GM18519 (cell line): ENCODE results near the gene LIME1.
"Not testable (repeated sequence)": the region's sequence is repeated elsewhere in the genome, so short reads cannot be mapped to it uniquely, and the experiment has no call there.

ENCODE experiments used
- ATAC-seq: cut with Tn5 transposase; IDR thresholded peaks from one replicate; pipeline ENCODE4 v1.9.1; 2021; ENCODE audit warnings: mild to moderate bottlenecking, moderate library complexity; ENCODE audit not compliant: unreplicated experiment, low FRiP score

LIME1 gene

GRCh38 chr20:63706852-63707557 lies 29.5 kb upstream of the LIME1 start:
- ATAC-seq: peak; percentile 21

- ATAC-seq: peak; percentile 43
Measured at GRCh38 chr20:63707558-63708300, 28.7 kb upstream of the LIME1 start, which contains the start of the genes ARFRP1 and ZGPAT. Gene ARFRP1 (minus strand): TSS chr20:63707976. CDS start chr20:63707091, 885 bp downstream. Gene ZGPAT (plus strand): TSS chr20:63708039. CDS start chr20:63708581, 542 bp downstream.

GRCh38 chr20:63708301-63709148 lies 27.9 kb upstream of the LIME1 start:
- ATAC-seq: no peak

GRCh38 chr20:63709149-63709527 lies 27.3 kb upstream of the LIME1 start:
- ATAC-seq: no peak

- ATAC-seq: no peak
Measured at GRCh38 chr20:63711085-63711645, 25.3 kb upstream of the LIME1 start.

- ATAC-seq: no peak
Measured at GRCh38 chr20:63712191-63712590, 24.3 kb upstream of the LIME1 start.

- no peak for ATAC-seq
Measured at GRCh38 chr20:63714858-63715257, 21.6 kb upstream of the LIME1 start.

GRCh38 chr20:63718996-63719395 lies 17.5 kb upstream of the LIME1 start:
- no peak for ATAC-seq

GRCh38 chr20:63722967-63723622 lies 13.4 kb upstream of the LIME1 start:
- not testable (repeated sequence) for ATAC-seq

GRCh38 chr20:63730189-63730733 lies 6.2 kb upstream of the LIME1 start:
- not testable (repeated sequence) for ATAC-seq

- ATAC-seq: no peak
Measured at GRCh38 chr20:63731410-63731809, 5.1 kb upstream of the LIME1 start.

GRCh38 chr20:63732118-63733095 lies 4.1 kb upstream of the LIME1 start:
- no peak for ATAC-seq

GRCh38 chr20:63733117-63733516 lies 3.3 kb upstream of the LIME1 start:
- no peak for ATAC-seq

GRCh38 chr20:63733579-63734081 lies 2.8 kb upstream of the LIME1 start:
- no peak for ATAC-seq

- no peak for ATAC-seq
Measured at GRCh38 chr20:63734111-63734945, 2.1 kb upstream of the LIME1 start.

- no peak for ATAC-seq
Measured at GRCh38 chr20:63734946-63735858, 1.3 kb upstream of the LIME1 start.
